HL-60 (cell line): Measurements from ENCODE around the gene IRF3.

ENCODE experiments used
- DNase-seq, 2 experiments: peaks; one replicate each; pipeline ENCODE4 v3.0.0-alpha.2; 2010 to 2020; ENCODE audit warnings: low read depth in 1 of 2, low spot score in 1 of 2
- H3K27ac ChIP-seq: fragments of 250-450 bp; sonication (Bioruptor Pico); replicated peaks from 2 replicates; pipeline ENCODE4 v1.5.1; 2020; ENCODE audit warnings: mild to moderate bottlenecking, moderate library complexity
- H3K27me3 ChIP-seq: fragments of 250-450 bp; sonication (Bioruptor Pico); 2 replicates; pipeline ENCODE4 v1.5.1; 2021; ENCODE audit warnings: mild to moderate bottlenecking, moderate library complexity; ENCODE audit not compliant: insufficient read depth, poor library complexity, severe bottlenecking
- H3K4me3 ChIP-seq: replicated peaks from 2 replicates; pipeline ENCODE4 v1.5.1; 2011; ENCODE audit warnings: mild to moderate bottlenecking, control low read depth, low read length; ENCODE audit not compliant: insufficient read depth
- CTCF ChIP-seq: IDR thresholded peaks from one replicate; pipeline ENCODE4 v1.5.1; 2011; ENCODE audit warnings: low read length, control low read depth, inconsistent platforms; ENCODE audit not compliant: insufficient read depth
- GABPA ChIP-seq: IDR thresholded peaks from 2 replicates; pipeline ENCODE4 v1.6.1; 2012; ENCODE audit warnings: low read depth
- POLR2AphosphoS5 ChIP-seq: IDR thresholded peaks from 2 replicates; pipeline ENCODE4 v1.6.1; 2012; ENCODE audit warnings: low read depth
- REST ChIP-seq: IDR thresholded peaks from 2 replicates; pipeline ENCODE4 v1.6.1; 2012; ENCODE audit warnings: low read depth; ENCODE audit not compliant: insufficient replicate concordance
- SPI1 ChIP-seq: IDR thresholded peaks from 2 replicates; pipeline ENCODE4 v1.6.1; 2012; ENCODE audit warnings: low read depth, mild to moderate bottlenecking, borderline replicate concordance

The IRF3 gene

GRCh38 chr19:49654581-49654980 is 11.1 kb downstream of the IRF3 start:
- H3K27me3 ChIP-seq = no peaks in the 10 kb centered on the region
- no peak for DNase-seq
- TF ChIP-seq GABPA (no peak), REST (no peak), SPI1 (no peak), CTCF (no peak), POLR2AphosphoS5 (no peak)
- no peak overlapping the region for H3K4me3 ChIP-seq
- no peak overlapping the region for H3K27ac ChIP-seq

DNA sequence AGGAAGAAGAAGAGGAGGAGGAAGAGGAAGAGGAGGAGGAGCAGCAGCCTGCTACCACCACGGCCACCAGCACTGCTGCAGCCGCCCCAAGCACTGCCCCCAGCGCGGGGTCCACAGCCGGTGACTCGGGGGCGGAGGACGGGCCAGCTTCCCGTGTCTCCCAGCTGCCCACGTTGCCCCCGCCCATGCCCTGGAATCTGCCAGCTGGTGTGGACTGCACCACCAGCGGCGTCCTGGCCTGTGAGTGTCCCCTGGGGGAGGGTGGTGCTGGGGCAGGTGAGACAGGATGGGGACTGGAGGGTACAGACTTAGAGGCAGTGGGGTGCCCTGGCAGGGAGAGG is 12.2 kb downstream of the IRF3 start:
- Histone ChIP-seq H3K27me3 (no peaks in the 10 kb centered on the region), H3K27ac (no peak overlapping the region), H3K4me3 (no peak overlapping the region)
- no peak for DNase-seq
- no peak for TF ChIP-seq SPI1
- TF ChIP-seq REST = no peak
- no peak for TF ChIP-seq POLR2AphosphoS5
- no peak for TF ChIP-seq GABPA
- TF ChIP-seq CTCF = no peak

DNA sequence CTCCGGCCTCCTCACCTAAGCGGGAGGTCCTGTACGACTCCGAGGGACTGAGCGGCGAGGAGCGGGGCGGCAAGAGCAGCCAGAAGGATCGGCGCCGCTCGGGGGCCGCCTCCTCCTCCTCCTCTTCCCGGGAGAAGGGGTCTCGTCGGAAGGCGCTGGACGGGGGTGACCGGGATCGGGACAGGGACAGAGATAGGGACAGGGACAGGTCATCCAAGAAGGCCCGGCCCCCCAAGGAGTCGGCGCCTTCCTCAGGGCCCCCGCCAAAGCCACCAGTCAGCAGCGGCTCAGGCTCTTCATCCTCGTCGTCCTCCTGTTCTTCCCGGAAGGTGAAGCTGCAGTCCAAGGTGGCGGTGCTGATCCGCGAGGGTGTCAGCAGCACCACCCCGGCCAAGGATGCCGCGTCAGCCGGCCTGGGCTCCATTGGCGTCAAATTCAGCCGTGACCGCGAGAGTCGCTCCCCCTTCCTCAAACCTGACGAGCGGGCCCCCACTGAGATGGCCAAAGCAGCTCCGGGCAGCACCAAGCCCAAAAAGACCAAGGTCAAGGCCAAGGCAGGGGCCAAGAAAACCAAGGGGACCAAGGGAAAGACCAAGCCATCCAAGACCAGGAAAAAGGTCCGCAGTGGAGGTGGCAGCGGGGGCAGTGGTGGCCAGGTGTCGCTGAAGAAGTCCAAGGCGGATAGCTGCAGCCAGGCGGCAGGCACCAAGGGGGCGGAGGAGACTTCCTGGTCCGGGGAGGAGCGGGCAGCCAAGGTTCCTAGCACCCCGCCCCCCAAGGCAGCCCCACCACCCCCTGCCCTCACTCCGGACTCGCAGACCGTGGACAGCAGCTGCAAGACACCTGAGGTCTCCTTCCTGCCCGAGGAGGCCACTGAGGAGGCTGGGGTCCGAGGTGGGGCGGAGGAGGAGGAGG is 12.8 kb downstream of the IRF3 start:
- DNase-seq = no peak
- Histone ChIP-seq H3K27ac (no peak overlapping the region), H3K27me3 (no peaks in the 10 kb centered on the region), H3K4me3 (no peak overlapping the region)
- TF ChIP-seq CTCF (no peak), POLR2AphosphoS5 (no peak), SPI1 (no peak), GABPA (no peak), REST (no peak)
